GM06990 (cell line): ENCODE results near the gene ACSS1.
A peak's percentile ranks its signal among the peaks of the same experiment; 100 is the strongest.

ENCODE experiments used
- DNase-seq: peaks from one replicate; pipeline ENCODE4 v3.0.0-alpha.2; 2011; ENCODE audit not compliant: insufficient read length; ENCODE audit errors: extremely low read depth
- H3K27me3 ChIP-seq: replicated peaks from 2 replicates; pipeline ENCODE4 v1.6.0; 2011; ENCODE audit warnings: low read length; ENCODE audit not compliant: control insufficient read depth, insufficient read depth
- H3K36me3 ChIP-seq: 2 replicates; pipeline ENCODE4 v1.5.1; 2011; ENCODE audit warnings: low read length; ENCODE audit not compliant: control insufficient read depth, insufficient read depth
- H3K4me3 ChIP-seq: replicated peaks from 2 replicates; pipeline ENCODE4 v1.5.1; 2011; ENCODE audit warnings: low read depth, mild to moderate bottlenecking, control low read depth, low read length
- TF ChIP-seq, protein P1 (sequence below): IDR thresholded peaks from 2 replicates; pipeline ENCODE4 v1.5.1; 2011; ENCODE audit warnings: low read length, control low read depth, mild to moderate bottlenecking, inconsistent platforms; ENCODE audit not compliant: insufficient read depth, poor library complexity, severe bottlenecking

Gene ACSS1

GRCh38 chr20:25044660-25045342 lies 13.1 kb downstream of the ACSS1 start:
- H3K27me3 ChIP-seq = no peaks in the 10 kb centered on the region
- TF ChIP-seq, protein P1, sequence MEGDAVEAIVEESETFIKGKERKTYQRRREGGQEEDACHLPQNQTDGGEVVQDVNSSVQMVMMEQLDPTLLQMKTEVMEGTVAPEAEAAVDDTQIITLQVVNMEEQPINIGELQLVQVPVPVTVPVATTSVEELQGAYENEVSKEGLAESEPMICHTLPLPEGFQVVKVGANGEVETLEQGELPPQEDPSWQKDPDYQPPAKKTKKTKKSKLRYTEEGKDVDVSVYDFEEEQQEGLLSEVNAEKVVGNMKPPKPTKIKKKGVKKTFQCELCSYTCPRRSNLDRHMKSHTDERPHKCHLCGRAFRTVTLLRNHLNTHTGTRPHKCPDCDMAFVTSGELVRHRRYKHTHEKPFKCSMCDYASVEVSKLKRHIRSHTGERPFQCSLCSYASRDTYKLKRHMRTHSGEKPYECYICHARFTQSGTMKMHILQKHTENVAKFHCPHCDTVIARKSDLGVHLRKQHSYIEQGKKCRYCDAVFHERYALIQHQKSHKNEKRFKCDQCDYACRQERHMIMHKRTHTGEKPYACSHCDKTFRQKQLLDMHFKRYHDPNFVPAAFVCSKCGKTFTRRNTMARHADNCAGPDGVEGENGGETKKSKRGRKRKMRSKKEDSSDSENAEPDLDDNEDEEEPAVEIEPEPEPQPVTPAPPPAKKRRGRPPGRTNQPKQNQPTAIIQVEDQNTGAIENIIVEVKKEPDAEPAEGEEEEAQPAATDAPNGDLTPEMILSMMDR = no peak
- DNase-seq = no peak
- H3K4me3 ChIP-seq = no peak overlapping the region
- H3K36me3 ChIP-seq = peaks cover 4% of the 10 kb centered on the region

DNA sequence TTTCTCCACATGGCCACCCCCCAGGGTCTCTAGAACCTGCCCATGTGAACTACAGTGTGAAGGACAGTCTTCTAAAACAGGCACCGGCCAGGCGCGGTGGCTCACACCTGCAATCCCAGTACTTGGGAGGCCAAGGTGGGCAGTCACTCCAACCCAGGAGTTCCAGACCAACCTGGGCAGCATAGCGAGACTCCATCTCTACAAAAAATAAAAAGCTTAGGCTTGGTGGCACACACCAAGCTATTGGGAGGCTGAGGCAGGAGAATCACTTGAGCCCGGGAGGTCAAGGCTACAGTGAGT lies 13.7 kb downstream of the ACSS1 start:
- peaks cover 4% of the 10 kb centered on the region for H3K36me3 ChIP-seq
- TF ChIP-seq, protein P1 = no peak
- H3K4me3 ChIP-seq = no peak overlapping the region
- no peaks in the 10 kb centered on the region for H3K27me3 ChIP-seq
- DNase-seq = no peak

- Histone ChIP-seq H3K27me3 (no peaks in the 10 kb centered on the region), H3K4me3 (no peak overlapping the region), H3K36me3 (peaks cover 4% of the 10 kb centered on the region)
- DNase-seq = no peak
- TF ChIP-seq, protein P1 = no peak
Observed at GRCh38 chr20:25043499-25044260, 14.3 kb downstream of the ACSS1 start.

- Histone ChIP-seq H3K27me3 (no peaks in the 10 kb centered on the region), H3K4me3 (no peak overlapping the region), H3K36me3 (peaks cover 4% of the 10 kb centered on the region)
- peak; percentile 76 for DNase-seq
- TF ChIP-seq, protein P1 = no peak
Observed at GRCh38 chr20:25042531-25043498, 15.1 kb downstream of the ACSS1 start.

GRCh38 chr20:25041813-25042530 lies 16.0 kb downstream of the ACSS1 start:
- Histone ChIP-seq H3K4me3 (no peak overlapping the region), H3K27me3 (no peaks in the 10 kb centered on the region), H3K36me3 (peaks cover 1% of the 10 kb centered on the region; the same call in 1 of the 2 replicates)
- DNase-seq = no peak
- TF ChIP-seq, protein P1 = no peak
